GM19328 (cell line): ENCODE measurements around the gene YBX1.
"Not testable (repeated sequence)": the region's sequence is repeated elsewhere in the genome, so short reads cannot be mapped to it uniquely, and the experiment has no call there.

ENCODE experiments used
- ATAC-seq: cut with Tn5 transposase; IDR thresholded peaks from one replicate; pipeline ENCODE4 v1.9.1; 2021; ENCODE audit warnings: mild to moderate bottlenecking, moderate library complexity; ENCODE audit not compliant: unreplicated experiment

The YBX1 gene

GRCh38 chr1:42747125-42747524, 64.9 kb downstream of the YBX1 start:
- ATAC-seq = no peak

GRCh38 chr1:42748021-42748420, 65.8 kb downstream of the YBX1 start:
- no peak for ATAC-seq

- no peak for ATAC-seq
Observed at GRCh38 chr1:42748461-42749410, 66.5 kb downstream of the YBX1 start.

GRCh38 chr1:42750041-42750440, 67.8 kb downstream of the YBX1 start:
- ATAC-seq = no peak

- not testable (repeated sequence) for ATAC-seq
Observed at GRCh38 chr1:42751511-42752070, 69.4 kb downstream of the YBX1 start.

GRCh38 chr1:42752284-42752683, 70.1 kb downstream of the YBX1 start:
- no peak for ATAC-seq

- ATAC-seq = no peak
Observed at GRCh38 chr1:42753070-42753469, 70.9 kb downstream of the YBX1 start.
